HG03108 (cell line): Measurements from ENCODE around the gene AGPAT4.

Experiments used
- ATAC-seq: cut with Tn5 transposase; IDR thresholded peaks from one replicate; pipeline ENCODE4 v1.9.1; 2021; ENCODE audit warnings: moderate library complexity; ENCODE audit not compliant: unreplicated experiment

The AGPAT4 gene

DNA sequence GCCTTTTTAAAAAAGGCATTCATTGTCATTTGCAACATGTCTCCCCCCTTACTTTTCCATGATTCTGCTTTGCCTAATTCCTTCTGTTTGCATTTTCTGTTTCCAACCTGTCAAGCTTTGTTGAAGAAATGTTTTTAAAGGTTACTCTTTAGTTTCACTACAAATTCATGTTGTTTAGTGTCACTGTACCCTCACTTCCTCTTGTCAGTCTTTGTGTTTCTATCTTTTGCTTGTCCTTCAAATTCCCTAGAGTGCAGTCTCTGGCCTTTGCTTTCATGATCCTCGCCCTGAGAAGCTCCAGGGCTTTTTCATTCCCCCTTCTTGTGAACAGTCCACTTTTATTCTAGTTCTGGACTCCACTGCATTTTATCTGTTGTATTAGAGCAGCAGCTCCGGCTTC is 191.6 kb downstream of the AGPAT4 start:
- peak; percentile 62 for ATAC-seq

DNA sequence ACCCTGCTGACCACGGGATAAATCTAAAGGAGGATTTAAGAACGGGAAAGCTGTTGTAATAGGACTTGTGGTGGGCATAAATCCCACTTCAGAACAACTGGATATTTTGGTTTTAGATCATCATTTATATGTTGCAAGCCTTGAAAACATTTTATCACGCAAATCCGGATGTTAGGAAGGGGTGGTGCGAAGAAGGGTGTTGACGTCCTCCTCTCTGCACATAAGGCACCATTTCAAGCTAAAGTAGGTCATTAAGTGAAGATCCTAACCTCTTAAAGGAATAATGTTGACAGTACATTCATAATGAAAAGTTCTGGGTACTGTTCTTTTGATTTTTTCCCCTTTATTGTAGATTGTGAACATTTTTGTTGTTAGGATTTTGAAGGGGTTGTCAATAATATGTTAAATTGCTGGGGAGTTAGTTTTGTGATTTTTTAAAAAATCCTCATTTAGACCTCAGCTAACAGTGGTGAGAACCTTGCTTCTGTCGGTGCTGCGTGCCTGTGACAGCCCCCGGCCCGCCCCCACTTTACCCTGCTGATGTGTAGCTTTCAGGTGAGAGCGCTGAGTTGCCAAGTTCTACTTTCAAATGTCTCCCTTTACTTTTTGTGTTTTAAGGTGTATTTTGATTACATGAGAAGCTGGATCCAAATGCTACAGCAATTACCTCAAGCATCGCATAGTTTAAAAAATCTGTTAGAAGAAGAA is 193.4 kb downstream of the AGPAT4 start:
- ATAC-seq: no peak
